ENCODE measurements around the gene GBX1.

Gene GBX1

DNA sequence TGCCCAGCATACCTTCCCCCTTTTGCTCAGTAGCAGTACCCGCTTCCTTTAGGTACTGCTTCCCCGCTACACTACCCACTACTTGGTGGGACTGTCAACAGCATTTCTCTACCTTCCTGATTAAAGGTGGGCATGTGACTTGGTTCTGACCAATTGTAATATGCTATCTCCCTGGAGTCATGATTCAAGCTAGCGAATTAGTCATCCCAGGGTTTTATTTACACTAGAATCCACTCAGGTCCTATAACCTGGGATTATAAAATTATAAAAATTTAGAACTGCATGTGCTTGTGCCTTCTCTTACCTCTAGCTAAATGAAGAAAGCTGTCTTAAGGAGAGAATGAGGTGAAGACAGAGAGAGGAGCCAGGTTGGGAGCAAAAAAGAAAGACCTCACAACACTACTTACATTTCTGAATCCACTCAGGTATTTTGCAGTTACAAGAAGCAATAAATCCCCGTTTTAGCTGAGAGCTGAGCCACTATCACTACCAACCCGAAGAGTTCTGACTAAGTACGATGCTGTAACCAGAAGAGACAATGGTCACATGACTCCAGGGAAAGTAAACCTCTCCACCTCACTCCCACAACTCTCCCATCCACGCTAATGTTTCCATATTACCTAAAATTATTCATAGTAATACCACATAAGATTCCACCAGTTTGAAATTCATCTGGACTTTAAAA, 9.7 kb downstream of the GBX1 start:
- no peak for TF ChIP-seq CTCF (IDR thresholded peaks at IDR 0.05; ENCODE audit: low read depth, low read length)
- no peak for DNase-seq (ENCODE audit: extremely low read depth, low read depth)

- TF ChIP-seq CTCF (IDR thresholded peaks at IDR 0.05; ENCODE audit: low read depth, low read length), result peak; percentile 7
Measured at GRCh38 chr7:151152643-151153513, 14.6 kb downstream of the GBX1 start.

GRCh38 chr7:151150388-151150787, 17.1 kb downstream of the GBX1 start:
- DNase-seq (ENCODE audit: extremely low read depth, low read depth), result no peak
- TF ChIP-seq CTCF (IDR thresholded peaks at IDR 0.05; ENCODE audit: low read depth, low read length), result no peak

More at GRCh38 chr7:151152643-151153513, 14.6 kb downstream of the GBX1 start:
- no peak for DNase-seq (ENCODE audit: extremely low read depth, low read depth)

- TF ChIP-seq CTCF (IDR thresholded peaks at IDR 0.05; ENCODE audit: low read depth, low read length), result no peak
- no peak for DNase-seq (ENCODE audit: extremely low read depth, low read depth)
Measured at GRCh38 chr7:151148319-151149259, 18.9 kb downstream of the GBX1 start.

- TF ChIP-seq CTCF (IDR thresholded peaks at IDR 0.05; ENCODE audit: low read depth, low read length), result no peak
- no peak for DNase-seq (ENCODE audit: extremely low read depth, low read depth)
Measured at GRCh38 chr7:151146761-151147160, 20.7 kb downstream of the GBX1 start.

GRCh38 chr7:151144387-151144786, 23.1 kb downstream of the GBX1 start:
- TF ChIP-seq CTCF (IDR thresholded peaks at IDR 0.05; ENCODE audit: low read depth, low read length), result no peak

More at GRCh38 chr7:151144387-151144786, 23.1 kb downstream of the GBX1 start:
- DNase-seq (ENCODE audit: extremely low read depth, low read depth), result no peak

Data from AG09319 (cell line).